ENCODE results near the gene RAD51AP2.

Gene RAD51AP2

GRCh38 chr2:17476064-17476463, 42.2 kb downstream of the RAD51AP2 start:
- no peaks in the 10 kb centered on the region for H3K79me2 ChIP-seq (ENCODE audit: low read length)
- no peak overlapping the region for H3K27ac ChIP-seq (ENCODE audit: low read length)
- no peaks in the 10 kb centered on the region for H3K9me2 ChIP-seq (replicated peaks; ENCODE audit: insufficient read depth, low read length)
- no peak overlapping the region for H2AFZ ChIP-seq (ENCODE audit: low read length)
- H3F3A ChIP-seq (ENCODE audit: insufficient read depth, low read length): no peaks in the 10 kb centered on the region
- H3K9me3 ChIP-seq (replicated peaks; ENCODE audit: insufficient read depth, low read length): no peaks in the 10 kb centered on the region
- no peak overlapping the region for H3K9ac ChIP-seq (ENCODE audit: low read length)
- no peak overlapping the region for H3K4me2 ChIP-seq (ENCODE audit: low read depth, low read length)
- no peaks in the 10 kb centered on the region for H4K20me1 ChIP-seq (ENCODE audit: insufficient read depth, low read length)
- DNase-seq: no peak
- no peaks in the 10 kb centered on the region for H3K4me1 ChIP-seq (ENCODE audit: low read length)
- no peaks in the 10 kb centered on the region for H3K27me3 ChIP-seq (replicated peaks; ENCODE audit: insufficient read depth, low read length)
- TF ChIP-seq EZH2phosphoT487 (IDR thresholded peaks at IDR 0.05; ENCODE audit: low read length): no peak
- TF ChIP-seq EZH2 (optimal IDR thresholded peaks at IDR 0.05; ENCODE audit: low read depth, low read length): no peak
- TF ChIP-seq CTCF (IDR thresholded peaks at IDR 0.05; ENCODE audit: low read length): no peak
- no peak overlapping the region for H3K4me3 ChIP-seq (ENCODE audit: low read length)
- H3K36me3 ChIP-seq (replicated peaks; ENCODE audit: insufficient read depth, low read length): no peaks in the 10 kb centered on the region

DNA sequence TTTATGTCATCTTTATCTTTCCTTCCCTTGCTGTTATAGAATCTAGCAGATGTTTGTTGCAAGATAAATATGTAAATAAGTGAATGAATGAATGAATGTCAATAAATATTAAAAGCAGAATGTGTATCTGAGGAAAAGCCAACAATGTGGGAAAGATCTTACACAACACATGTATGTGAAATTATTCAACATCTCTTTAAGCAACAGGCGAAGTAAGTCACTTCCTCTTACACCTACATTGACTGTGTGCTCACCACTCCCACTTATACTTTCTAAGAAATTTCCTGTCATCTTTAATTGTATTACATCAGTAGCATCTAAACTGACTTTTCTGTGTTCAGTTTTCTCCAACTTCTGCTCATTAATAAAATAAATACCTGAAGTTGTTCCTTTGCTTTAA, 43.0 kb downstream of the RAD51AP2 start:
- Histone ChIP-seq H3K9me3 (replicated peaks; ENCODE audit: insufficient read depth, low read length) (no peaks in the 10 kb centered on the region), H3K9ac (ENCODE audit: low read length) (no peak overlapping the region), H3K4me2 (ENCODE audit: low read depth, low read length) (no peak overlapping the region), H3K4me1 (ENCODE audit: low read length) (no peaks in the 10 kb centered on the region), H4K20me1 (ENCODE audit: insufficient read depth, low read length) (no peaks in the 10 kb centered on the region), H2AFZ (ENCODE audit: low read length) (no peak overlapping the region), H3F3A (ENCODE audit: insufficient read depth, low read length) (no peaks in the 10 kb centered on the region), H3K36me3 (replicated peaks; ENCODE audit: insufficient read depth, low read length) (no peaks in the 10 kb centered on the region), H3K27ac (ENCODE audit: low read length) (no peak overlapping the region), H3K27me3 (replicated peaks; ENCODE audit: insufficient read depth, low read length) (no peaks in the 10 kb centered on the region), H3K4me3 (ENCODE audit: low read length) (no peak overlapping the region), H3K79me2 (ENCODE audit: low read length) (no peaks in the 10 kb centered on the region), H3K9me2 (replicated peaks; ENCODE audit: insufficient read depth, low read length) (no peaks in the 10 kb centered on the region)
- no peak for TF ChIP-seq EZH2 (optimal IDR thresholded peaks at IDR 0.05; ENCODE audit: low read depth, low read length)
- TF ChIP-seq EZH2phosphoT487 (IDR thresholded peaks at IDR 0.05; ENCODE audit: low read length): no peak
- TF ChIP-seq CTCF (IDR thresholded peaks at IDR 0.05; ENCODE audit: low read length): no peak
- DNase-seq: no peak

DNA sequence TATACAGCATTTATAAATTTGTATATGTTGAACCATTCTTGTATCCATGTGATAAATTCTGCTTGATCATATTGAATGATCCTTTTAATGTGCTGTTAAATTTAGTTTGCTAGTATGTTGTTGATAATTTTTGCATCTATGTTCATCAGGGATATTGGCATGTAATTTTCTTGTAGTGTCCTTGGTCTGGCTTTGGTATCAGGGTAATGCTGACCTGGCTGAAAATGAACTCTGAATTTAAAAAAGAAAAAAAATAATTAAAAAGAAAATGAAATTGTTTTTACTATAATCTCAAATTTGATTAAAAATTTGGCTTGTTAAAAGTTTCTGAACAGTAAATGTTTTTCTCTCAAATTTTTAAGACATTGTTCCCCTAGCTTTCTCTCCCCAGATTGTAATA, 46.3 kb downstream of the RAD51AP2 start:
- no peaks in the 10 kb centered on the region for H4K20me1 ChIP-seq (ENCODE audit: insufficient read depth, low read length)
- H3K9ac ChIP-seq (ENCODE audit: low read length): no peak overlapping the region
- DNase-seq: no peak
- H3K27me3 ChIP-seq (replicated peaks; ENCODE audit: insufficient read depth, low read length): no peaks in the 10 kb centered on the region
- H2AFZ ChIP-seq (ENCODE audit: low read length): no peak overlapping the region
- no peaks in the 10 kb centered on the region for H3F3A ChIP-seq (ENCODE audit: insufficient read depth, low read length)
- no peak overlapping the region for H3K27ac ChIP-seq (ENCODE audit: low read length)
- no peaks in the 10 kb centered on the region for H3K36me3 ChIP-seq (replicated peaks; ENCODE audit: insufficient read depth, low read length)
- H3K4me2 ChIP-seq (ENCODE audit: low read depth, low read length): no peak overlapping the region
- TF ChIP-seq EZH2 (optimal IDR thresholded peaks at IDR 0.05; ENCODE audit: low read depth, low read length): no peak
- no peak for TF ChIP-seq EZH2phosphoT487 (IDR thresholded peaks at IDR 0.05; ENCODE audit: low read length)
- TF ChIP-seq CTCF (IDR thresholded peaks at IDR 0.05; ENCODE audit: low read length): no peak
- H3K9me3 ChIP-seq (replicated peaks; ENCODE audit: insufficient read depth, low read length): no peaks in the 10 kb centered on the region
- no peaks in the 10 kb centered on the region for H3K79me2 ChIP-seq (ENCODE audit: low read length)
- H3K4me1 ChIP-seq (ENCODE audit: low read length): no peaks in the 10 kb centered on the region
- no peaks in the 10 kb centered on the region for H3K9me2 ChIP-seq (replicated peaks; ENCODE audit: insufficient read depth, low read length)
- H3K4me3 ChIP-seq (ENCODE audit: low read length): no peak overlapping the region

All from MM.1S (cell line).